DOHH2 (cell line): ENCODE results near the gene OR2T34.
"Not testable (repeated sequence)": the region's sequence is repeated elsewhere in the genome, so short reads cannot be mapped to it uniquely, and the experiment has no call there.

Experiments used
- H3F3A ChIP-seq: fragments of 200-600 bp; sonication (generic), shearing (Covaris generic); 2 replicates; pipeline ENCODE4 v1.6.0; 2016; ENCODE audit warnings: antibody characterized with exemption, mild to moderate bottlenecking; ENCODE audit not compliant: control insufficient read depth, insufficient read depth
- H3K27ac ChIP-seq: fragments of 200-600 bp; sonication (generic); 2 replicates; pipeline ENCODE4 v1.5.1; 2014; ENCODE audit warnings: low read depth, mild to moderate bottlenecking, low read length, moderate library complexity
- H3K27me3 ChIP-seq: fragments of 200-600 bp; sonication (generic); 2 replicates; pipeline ENCODE4 v1.6.1; 2014; ENCODE audit warnings: mild to moderate bottlenecking, low read length, mixed read lengths; ENCODE audit not compliant: control insufficient read depth
- H3K36me3 ChIP-seq: fragments of 200-600 bp; sonication (generic); 2 replicates; pipeline ENCODE4 v1.6.1; 2014; ENCODE audit warnings: mild to moderate bottlenecking, low read length, moderate library complexity, mixed read lengths; ENCODE audit not compliant: control insufficient read depth
- H3K4me1 ChIP-seq: fragments of 200-600 bp; sonication (generic); 2 replicates; pipeline ENCODE4 v1.6.1; 2014; ENCODE audit warnings: mild to moderate bottlenecking, low read length, mixed read lengths; ENCODE audit not compliant: control insufficient read depth
- H3K4me2 ChIP-seq: fragments of 200-600 bp; sonication (generic); 2 replicates; pipeline ENCODE4 v1.6.0; 2014; ENCODE audit warnings: mild to moderate bottlenecking, low read length, moderate library complexity
- H3K4me3 ChIP-seq: fragments of 200-600 bp; sonication (generic); 2 replicates; pipeline ENCODE4 v1.5.1; 2014; ENCODE audit warnings: mild to moderate bottlenecking, low read length, mixed read lengths
- H3K79me2 ChIP-seq: fragments of 200-600 bp; sonication (generic); 2 replicates; pipeline ENCODE4 v1.6.1; 2014; ENCODE audit warnings: mild to moderate bottlenecking, low read length, mixed read lengths; ENCODE audit not compliant: control insufficient read depth
- H3K9me2 ChIP-seq: fragments of 200-600 bp; sonication (generic); replicated peaks from 2 replicates; pipeline ENCODE4 v1.6.1; 2014; ENCODE audit warnings: mild to moderate bottlenecking, low read length, mixed read lengths; ENCODE audit not compliant: control insufficient read depth
- H3K9me3 ChIP-seq: fragments of 200-600 bp; sonication (generic); 2 replicates; pipeline ENCODE4 v1.6.1; 2014; ENCODE audit warnings: antibody characterized with exemption, low read length, mixed read lengths; ENCODE audit not compliant: control insufficient read depth, insufficient read depth
- H4K20me1 ChIP-seq: fragments of 200-600 bp; sonication (generic); 2 replicates; pipeline ENCODE4 v1.6.0; 2014; ENCODE audit warnings: low read depth, mild to moderate bottlenecking, antibody characterized with exemption, low read length, moderate library complexity; ENCODE audit not compliant: control insufficient read depth, insufficient read depth
- EZH2phosphoT487 ChIP-seq: fragments of 200-600 bp; sonication (generic); IDR thresholded peaks from 2 replicates; pipeline ENCODE4 v1.6.1; 2017; ENCODE audit warnings: borderline replicate concordance, mild to moderate bottlenecking, antibody characterized with exemption, low read length, moderate library complexity, mixed read lengths
- TF ChIP-seq, protein P1 (sequence below): fragments of 200-600 bp; sonication (generic); IDR thresholded peaks from one replicate; pipeline ENCODE4 v1.5.1; 2014; ENCODE audit warnings: antibody characterized with exemption, mild to moderate bottlenecking, low read depth, low read length; ENCODE audit not compliant: poor library complexity, severe bottlenecking

Gene OR2T34, protein sequence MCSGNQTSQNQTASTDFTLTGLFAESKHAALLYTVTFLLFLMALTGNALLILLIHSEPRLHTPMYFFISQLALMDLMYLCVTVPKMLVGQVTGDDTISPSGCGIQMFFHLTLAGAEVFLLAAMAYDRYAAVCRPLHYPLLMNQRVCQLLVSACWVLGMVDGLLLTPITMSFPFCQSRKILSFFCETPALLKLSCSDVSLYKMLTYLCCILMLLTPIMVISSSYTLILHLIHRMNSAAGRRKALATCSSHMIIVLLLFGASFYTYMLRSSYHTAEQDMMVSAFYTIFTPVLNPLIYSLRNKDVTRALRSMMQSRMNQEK

DNA sequence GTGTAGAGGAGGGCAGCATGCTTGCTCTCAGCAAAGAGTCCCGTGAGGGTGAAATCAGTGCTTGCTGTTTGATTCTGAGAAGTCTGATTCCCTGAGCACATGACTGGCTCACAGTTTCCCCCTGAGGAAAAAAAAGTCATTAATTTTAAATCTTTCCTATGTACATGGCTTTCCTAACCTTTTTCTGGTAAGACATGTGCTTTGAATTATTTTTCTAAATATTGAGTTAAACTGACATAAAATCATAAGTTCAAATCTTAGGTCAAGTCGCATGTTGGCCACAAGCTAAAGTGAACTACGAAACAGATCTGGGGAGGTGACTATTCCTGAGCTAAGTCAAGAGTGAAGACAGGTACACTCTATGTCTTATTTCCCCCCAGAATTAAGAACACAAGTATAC, at the start of gene OR2T34:
Gene OR2T34, minus strand, starts transcription at position 101 of the 400 bp plus-strand sequence. Its CDS starts 0 bp downstream, at position 101.
- H3K27me3 ChIP-seq, H3K27ac ChIP-seq, H4K20me1 ChIP-seq, H3F3A ChIP-seq, H3K4me2 ChIP-seq, H3K9me2 ChIP-seq, H3K9me3 ChIP-seq, H3K4me1 ChIP-seq, H3K36me3 ChIP-seq, H3K79me2 ChIP-seq, H3K4me3 ChIP-seq: not testable (repeated sequence)

DNA sequence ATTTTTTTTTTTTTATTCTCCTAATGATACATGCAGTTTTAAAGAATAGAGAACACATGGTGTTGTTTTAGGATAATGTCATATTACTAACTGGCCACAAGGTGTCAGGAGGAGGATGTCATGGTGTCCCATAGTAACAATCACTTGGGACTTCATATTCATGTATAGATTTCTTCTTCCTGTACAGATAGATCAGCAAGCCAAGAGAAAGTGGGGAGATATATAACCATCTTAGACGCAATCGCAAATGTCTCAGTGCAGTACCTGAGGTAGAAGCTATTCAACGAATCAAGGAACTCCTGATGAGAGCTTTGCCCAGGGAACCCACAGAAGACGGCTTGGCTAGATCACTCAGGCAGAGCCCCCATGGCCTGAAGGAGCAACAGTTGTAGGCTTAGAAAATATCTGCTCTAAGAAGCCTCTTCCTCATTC, 48.0 kb upstream of the OR2T34 start:
- Histone ChIP-seq H3K9me3 (no peaks in the 10 kb centered on the region), H3K27ac (no peak overlapping the region), H3K9me2 (no peaks in the 10 kb centered on the region), H4K20me1 (no peaks in the 10 kb centered on the region), H3K36me3 (no peaks in the 10 kb centered on the region), H3K27me3 (no peaks in the 10 kb centered on the region), H3K4me2 (peak overlapping the region; percentile 29), H3K4me3 (no peak overlapping the region), H3K4me1 (0 out of 2 replicates have a peak, but pooled peaks cover 3% of the 10 kb centered on the region), H3K79me2 (no peaks in the 10 kb centered on the region), H3F3A (no peaks in the 10 kb centered on the region)
- TF ChIP-seq, protein P1, sequence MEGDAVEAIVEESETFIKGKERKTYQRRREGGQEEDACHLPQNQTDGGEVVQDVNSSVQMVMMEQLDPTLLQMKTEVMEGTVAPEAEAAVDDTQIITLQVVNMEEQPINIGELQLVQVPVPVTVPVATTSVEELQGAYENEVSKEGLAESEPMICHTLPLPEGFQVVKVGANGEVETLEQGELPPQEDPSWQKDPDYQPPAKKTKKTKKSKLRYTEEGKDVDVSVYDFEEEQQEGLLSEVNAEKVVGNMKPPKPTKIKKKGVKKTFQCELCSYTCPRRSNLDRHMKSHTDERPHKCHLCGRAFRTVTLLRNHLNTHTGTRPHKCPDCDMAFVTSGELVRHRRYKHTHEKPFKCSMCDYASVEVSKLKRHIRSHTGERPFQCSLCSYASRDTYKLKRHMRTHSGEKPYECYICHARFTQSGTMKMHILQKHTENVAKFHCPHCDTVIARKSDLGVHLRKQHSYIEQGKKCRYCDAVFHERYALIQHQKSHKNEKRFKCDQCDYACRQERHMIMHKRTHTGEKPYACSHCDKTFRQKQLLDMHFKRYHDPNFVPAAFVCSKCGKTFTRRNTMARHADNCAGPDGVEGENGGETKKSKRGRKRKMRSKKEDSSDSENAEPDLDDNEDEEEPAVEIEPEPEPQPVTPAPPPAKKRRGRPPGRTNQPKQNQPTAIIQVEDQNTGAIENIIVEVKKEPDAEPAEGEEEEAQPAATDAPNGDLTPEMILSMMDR, result peak; percentile 67
- no peak for TF ChIP-seq EZH2phosphoT487

DNA sequence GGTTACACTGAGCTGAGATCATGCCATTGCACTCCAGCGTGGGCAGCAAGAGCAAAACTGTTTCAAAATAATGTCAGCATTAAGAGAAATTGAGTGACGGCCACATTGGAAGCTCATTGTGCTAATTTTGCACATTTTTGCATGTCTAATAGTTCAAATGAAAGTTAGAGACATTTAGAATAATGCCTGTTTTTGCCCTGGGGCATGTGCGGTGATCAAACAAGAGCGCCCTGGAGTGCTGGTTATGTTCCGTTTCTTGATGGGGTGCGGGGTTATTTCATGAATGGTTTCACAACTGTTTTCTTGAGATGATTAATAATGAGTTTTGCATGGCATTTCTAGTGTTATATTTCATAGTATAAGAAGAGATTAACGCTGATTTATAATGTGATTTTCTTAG, 47.2 kb upstream of the OR2T34 start:
- Histone ChIP-seq H3K36me3 (no peaks in the 10 kb centered on the region), H3K4me2 (no peak overlapping the region), H3F3A (no peaks in the 10 kb centered on the region), H3K79me2 (no peaks in the 10 kb centered on the region), H3K27ac (no peak overlapping the region), H3K4me3 (no peak overlapping the region), H3K9me2 (no peaks in the 10 kb centered on the region), H3K9me3 (no peaks in the 10 kb centered on the region), H4K20me1 (no peaks in the 10 kb centered on the region), H3K27me3 (no peaks in the 10 kb centered on the region), H3K4me1 (0 out of 2 replicates have a peak, but pooled peaks cover 3% of the 10 kb centered on the region)
- no peak for TF ChIP-seq EZH2phosphoT487
- TF ChIP-seq, protein P1, result no peak

DNA sequence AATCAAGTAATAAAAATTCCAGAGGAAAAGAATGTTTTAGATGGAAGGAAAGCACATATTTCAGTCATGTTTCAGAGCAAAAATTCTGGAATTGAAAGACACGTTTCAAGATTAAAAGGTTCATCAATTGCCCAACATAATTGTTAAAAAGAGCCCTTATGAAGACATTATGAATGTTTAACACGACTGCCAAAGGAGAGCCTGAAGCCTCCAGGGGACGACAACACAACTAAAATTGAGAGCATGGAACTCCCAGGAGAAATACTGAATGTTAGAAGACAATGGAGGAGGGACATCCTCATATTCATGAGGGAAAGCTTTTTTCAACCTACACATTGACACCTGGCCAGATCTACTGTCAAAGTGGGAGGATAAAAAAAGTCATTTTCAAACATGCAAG, 44.3 kb upstream of the OR2T34 start:
- Histone ChIP-seq H3K9me2 (no peaks in the 10 kb centered on the region), H3K27me3 (peaks cover 3% of the 10 kb centered on the region; the same call in 1 of the 2 replicates), H3K27ac (no peak overlapping the region), H3K79me2 (no peaks in the 10 kb centered on the region), H3K4me2 (no peak overlapping the region), H3F3A (no peaks in the 10 kb centered on the region), H3K4me1 (0 out of 2 replicates have a peak, but pooled peaks cover 3% of the 10 kb centered on the region), H3K36me3 (no peaks in the 10 kb centered on the region), H4K20me1 (no peaks in the 10 kb centered on the region), H3K9me3 (no peaks in the 10 kb centered on the region), H3K4me3 (no peak overlapping the region)
- TF ChIP-seq, protein P1, result peak; percentile 88
- no peak for TF ChIP-seq EZH2phosphoT487
